HepG2 (cell line): ENCODE measurements around the gene RTN4. TPM values are rescaled to one million over a fixed set of nuclear protein-coding genes. Genes with fewer than 3 reads are reported as not detected.
A peak's percentile ranks its signal among the peaks of the same experiment; 100 is the strongest.

ENCODE experiments used
- ARID4A ChIP-seq: sonication (generic); formaldehyde crosslinking; IDR thresholded peaks from 2 replicates; pipeline ENCODE4 v1.5.0; 2020; ENCODE audit warnings: mild to moderate bottlenecking, missing genetic modification reagents, borderline replicate concordance
- DMAP1 ChIP-seq: IDR thresholded peaks from 2 replicates; pipeline ENCODE4 v1.6.1; 2016
- EEA1 ChIP-seq: sonication (generic); formaldehyde crosslinking; IDR thresholded peaks from 2 replicates; pipeline ENCODE4 v1.5.1; 2020; ENCODE audit warnings: mild to moderate bottlenecking, missing genetic modification reagents, borderline replicate concordance
- ELF1 ChIP-seq: sonication (generic); formaldehyde crosslinking; IDR thresholded peaks from 2 replicates; pipeline ENCODE4 v1.4.0; 2020; ENCODE audit warnings: missing genetic modification reagents
- FOXC1 ChIP-seq: sonication (generic); formaldehyde crosslinking; IDR thresholded peaks from 2 replicates; pipeline ENCODE4 v1.8.0; 2022; ENCODE audit warnings: mild to moderate bottlenecking, missing genetic modification reagents, borderline replicate concordance
- GMEB1 ChIP-seq: sonication (generic); formaldehyde crosslinking; IDR thresholded peaks from 2 replicates; pipeline ENCODE4 v1.5.1; 2020; ENCODE audit warnings: missing genetic modification reagents, mild to moderate bottlenecking, borderline replicate concordance
- ISL2 ChIP-seq: sonication (generic); formaldehyde crosslinking; IDR thresholded peaks from 2 replicates; pipeline ENCODE4 v1.5.0; 2020; ENCODE audit warnings: missing genetic modification reagents
- MAX ChIP-seq: IDR thresholded peaks from 2 replicates; pipeline ENCODE4 v1.6.1; 2012; ENCODE audit warnings: inconsistent platforms
- SALL1 ChIP-seq: sonication (generic); formaldehyde crosslinking; IDR thresholded peaks from 2 replicates; pipeline ENCODE4 v1.8.0; 2022; ENCODE audit warnings: mild to moderate bottlenecking, missing genetic modification reagents
- TRAFD1 ChIP-seq: sonication (generic); formaldehyde crosslinking; IDR thresholded peaks from 2 replicates; pipeline ENCODE4 v1.5.1; 2020; ENCODE audit warnings: missing genetic modification reagents, mild to moderate bottlenecking, borderline replicate concordance
- ZFP91 ChIP-seq: sonication (generic); formaldehyde crosslinking; IDR thresholded peaks from 2 replicates; pipeline ENCODE4 v1.9.0; 2022; ENCODE audit warnings: missing genetic modification reagents, mild to moderate bottlenecking, borderline replicate concordance
- ZNF138 ChIP-seq: sonication (generic); formaldehyde crosslinking; IDR thresholded peaks from 2 replicates; pipeline ENCODE4 v1.5.0; 2020; ENCODE audit warnings: mild to moderate bottlenecking, low read depth, missing genetic modification reagents
- ZNF724P ChIP-seq: sonication (generic); formaldehyde crosslinking; IDR thresholded peaks from 2 replicates; pipeline ENCODE4 v1.8.0; 2022; ENCODE audit warnings: missing genetic modification reagents, borderline replicate concordance
- ZNF816 ChIP-seq: sonication (generic); formaldehyde crosslinking; IDR thresholded peaks from 2 replicates; pipeline ENCODE4 v1.8.0; 2022; ENCODE audit warnings: missing genetic modification reagents, mild to moderate bottlenecking, borderline replicate concordance
- ZNF879 ChIP-seq: sonication (generic); formaldehyde crosslinking; IDR thresholded peaks from 2 replicates; pipeline ENCODE4 v1.8.1; 2023; ENCODE audit warnings: missing genetic modification reagents
- polyA plus RNA-seq, 8 experiments: library from polyadenylated mRNA; depleted of rRNA in 3 of 8; stranded (reverse) in 7 of 8; unstranded in 1 of 8; fragments of >200 nt; fragmentation: Illumina TruSeq in 4 of 8; extraction: Trizol in 4 of 8; gene quantifications; 2 replicates each; pipeline versions ENCODE4 v1.2.1 to v1.2.3, GENCODE V29; 2011 to 2016; ENCODE audit warnings: low read depth in 4 of 8, missing spikeins in 1 of 8, mixed read lengths in 1 of 8; ENCODE audit not compliant: insufficient read depth in 1 of 8
- total RNA-seq, 5 experiments: library from RNA; depleted of rRNA; stranded (reverse); fragments of >200 nt; fragmentation: Illumina TruSeq; extraction: Trizol; gene quantifications; 2 replicates each; pipeline ENCODE4 v1.2.3, GENCODE V29; 2016; ENCODE audit warnings: low read depth in 1 of 5

Gene RTN4
- total and polyA plus RNA-seq, 2 of the 13 experiments (the other 11 are each of a cell fraction or from before 2014, with no cell fraction given) = 98.4 to 133 TPM

- TF ChIP-seq ZNF724P (CRISPR knock-in tag) (no peak), ZNF879 (CRISPR knock-in tag) (no peak), ISL2 (CRISPR knock-in tag) (0 out of 2 replicates have a peak, but pooled peaks have one; percentile 33), GMEB1 (CRISPR knock-in tag) (no peak), TRAFD1 (CRISPR knock-in tag) (no peak), MAX (peak; percentile 60), FOXC1 (no peak), ZNF816 (peak; percentile 38; the same call in 1 of the 2 replicates), DMAP1 (CRISPR knock-in tag) (peak; percentile 44; the same call in 1 of the 2 replicates), ELF1 (CRISPR knock-in tag) (peak; percentile 54; the same call in 1 of the 2 replicates), ZNF138 (CRISPR knock-in tag) (no peak), ARID4A (CRISPR knock-in tag) (peak; percentile 25; the same call in 1 of the 2 replicates), ZFP91 (no peak), SALL1 (CRISPR knock-in tag) (peak; percentile 83; the same call in 1 of the 2 replicates), EEA1 (CRISPR knock-in tag) (no peak)
Observed at GRCh38 chr2:55026202-55026601, 24.0 kb downstream of the RTN4 start (continued).
